SK-N-SH (cell line): ENCODE measurements around the gene OR13C5.

Experiments used
- CTCF ChIP-seq: fragments of 200-600 bp; sonication (generic); IDR thresholded peaks from 2 replicates; pipeline ENCODE4 v1.6.1; 2017; ENCODE audit warnings: antibody characterized with exemption, mild to moderate bottlenecking, moderate library complexity
- ELF1 ChIP-seq: IDR thresholded peaks from 2 replicates; pipeline ENCODE4 v1.4.0; 2012
- EZH2phosphoT487 ChIP-seq: fragments of 200-600 bp; sonication (generic); IDR thresholded peaks from 2 replicates; pipeline ENCODE4 v1.6.1; 2017; ENCODE audit warnings: low read depth, mixed run types, mild to moderate bottlenecking, antibody characterized with exemption, moderate library complexity, borderline replicate concordance
- JUND ChIP-seq: IDR thresholded peaks from 2 replicates; pipeline ENCODE4 v1.4.0; 2012
- NRF1 ChIP-seq: IDR thresholded peaks from 2 replicates; pipeline ENCODE4 v1.6.1; 2012; ENCODE audit warnings: low read depth, mild to moderate bottlenecking, low read length
- POLR2AphosphoS5 ChIP-seq: IDR thresholded peaks from 2 replicates; pipeline ENCODE4 v1.6.1; 2012; ENCODE audit warnings: low read depth, low read length
- RAD21 ChIP-seq: IDR thresholded peaks from 2 replicates; pipeline ENCODE4 v1.6.1; 2012; ENCODE audit warnings: mild to moderate bottlenecking, low read length
- RCOR1 ChIP-seq: fragments of 150-350 bp; IDR thresholded peaks from 2 replicates; pipeline ENCODE4 v1.6.1; 2017; ENCODE audit warnings: antibody characterized with exemption, low read length
- RFX5 ChIP-seq: IDR thresholded peaks from 2 replicates; pipeline ENCODE4 v1.6.1; 2012; ENCODE audit warnings: mild to moderate bottlenecking, improper control_type of control experiment, low read length
- RXRA ChIP-seq: IDR thresholded peaks from 2 replicates; pipeline ENCODE4 v1.4.0; 2012; ENCODE audit warnings: low read depth, mild to moderate bottlenecking, borderline replicate concordance
- SMC3 ChIP-seq: IDR thresholded peaks from 2 replicates; pipeline ENCODE4 v1.6.1; 2012; ENCODE audit warnings: low read depth, low read length, improper control_type of control experiment
- YY1 ChIP-seq: IDR thresholded peaks from 2 replicates; pipeline ENCODE4 v1.4.0; 2012; ENCODE audit warnings: low read depth, mild to moderate bottlenecking
- TF ChIP-seq, protein P1 (sequence below): IDR thresholded peaks from 2 replicates; pipeline ENCODE4 v1.4.0; 2012; ENCODE audit warnings: low read depth, borderline replicate concordance

- no peak for TF ChIP-seq NRF1
- no peak for TF ChIP-seq ELF1
- TF ChIP-seq EZH2phosphoT487 = no peak
- TF ChIP-seq, protein P1, sequence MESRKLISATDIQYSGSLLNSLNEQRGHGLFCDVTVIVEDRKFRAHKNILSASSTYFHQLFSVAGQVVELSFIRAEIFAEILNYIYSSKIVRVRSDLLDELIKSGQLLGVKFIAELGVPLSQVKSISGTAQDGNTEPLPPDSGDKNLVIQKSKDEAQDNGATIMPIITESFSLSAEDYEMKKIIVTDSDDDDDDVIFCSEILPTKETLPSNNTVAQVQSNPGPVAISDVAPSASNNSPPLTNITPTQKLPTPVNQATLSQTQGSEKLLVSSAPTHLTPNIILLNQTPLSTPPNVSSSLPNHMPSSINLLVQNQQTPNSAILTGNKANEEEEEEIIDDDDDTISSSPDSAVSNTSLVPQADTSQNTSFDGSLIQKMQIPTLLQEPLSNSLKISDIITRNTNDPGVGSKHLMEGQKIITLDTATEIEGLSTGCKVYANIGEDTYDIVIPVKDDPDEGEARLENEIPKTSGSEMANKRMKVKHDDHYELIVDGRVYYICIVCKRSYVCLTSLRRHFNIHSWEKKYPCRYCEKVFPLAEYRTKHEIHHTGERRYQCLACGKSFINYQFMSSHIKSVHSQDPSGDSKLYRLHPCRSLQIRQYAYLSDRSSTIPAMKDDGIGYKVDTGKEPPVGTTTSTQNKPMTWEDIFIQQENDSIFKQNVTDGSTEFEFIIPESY = no peak
- no peak for TF ChIP-seq RFX5
- TF ChIP-seq RXRA = no peak
- no peak for TF ChIP-seq YY1
- TF ChIP-seq POLR2AphosphoS5 = no peak
- TF ChIP-seq SMC3 = no peak
- TF ChIP-seq RCOR1 = no peak
- TF ChIP-seq RAD21 = no peak
- no peak for TF ChIP-seq CTCF
- TF ChIP-seq JUND = no peak
These were observed 34.9 kb downstream of the OR13C5 start for GRCh38 chr9:104564358-104564757.
